Astrocyte (in vitro differentiated cells and primary cell): Measurements from ENCODE around the gene ADAM23. TPM values are rescaled to one million over a fixed set of nuclear protein-coding genes. Genes with fewer than 3 reads are reported as not detected.

ENCODE experiments used
- DNase-seq: peaks from one replicate; pipeline ENCODE4 v3.0.0-alpha.2; 2010; ENCODE audit warnings: low read depth
- FAIRE-seq: peaks from 2 replicates; lab custom pipeline; 2011; peaks lifted over from hg19 to GRCh38; lab: Jason Lieb, UNC
- H2AFZ ChIP-seq: 2 replicates; pipeline ENCODE4 v1.6.0; 2012; ENCODE audit warnings: low read depth, low read length, inconsistent platforms
- H3K27ac ChIP-seq: 2 replicates; pipeline ENCODE4 v1.5.1; 2011; ENCODE audit warnings: low read depth, low read length, inconsistent platforms
- H3K27me3 ChIP-seq: 2 replicates; pipeline ENCODE4 v1.6.0; 2011; ENCODE audit warnings: low read length, inconsistent platforms; ENCODE audit not compliant: insufficient read depth
- H3K36me3 ChIP-seq: 2 replicates; pipeline ENCODE4 v1.5.1; 2011; ENCODE audit warnings: low read length, inconsistent platforms; ENCODE audit not compliant: insufficient read depth
- H3K4me1 ChIP-seq: 2 replicates; pipeline ENCODE4 v1.5.1; 2011; ENCODE audit warnings: low read length, inconsistent platforms; ENCODE audit not compliant: insufficient read depth
- H3K4me2 ChIP-seq: 2 replicates; pipeline ENCODE4 v1.6.0; 2012; ENCODE audit warnings: low read length, inconsistent platforms
- H3K4me3 ChIP-seq: 2 replicates; pipeline ENCODE4 v1.5.1; 2011; ENCODE audit warnings: low read depth, mild to moderate bottlenecking, low read length, inconsistent platforms; ENCODE audit not compliant: insufficient read depth
- H3K79me2 ChIP-seq: 2 replicates; pipeline ENCODE4 v1.6.0; 2012; ENCODE audit warnings: mild to moderate bottlenecking, low read length, inconsistent platforms; ENCODE audit not compliant: insufficient read depth
- H3K9ac ChIP-seq: 2 replicates; pipeline ENCODE4 v1.6.0; 2012; ENCODE audit warnings: mild to moderate bottlenecking, low read length, inconsistent platforms
- H3K9me3 ChIP-seq: 2 replicates; pipeline ENCODE4 v1.5.1; 2012; ENCODE audit warnings: low read depth, mild to moderate bottlenecking, low read length, inconsistent platforms; ENCODE audit not compliant: insufficient read depth
- H4K20me1 ChIP-seq: 2 replicates; pipeline ENCODE4 v1.6.0; 2012; ENCODE audit warnings: low read length, inconsistent platforms; ENCODE audit not compliant: insufficient read depth
- H3K27ac Mint-ChIP-seq: one replicate; pipeline ENCODE4 v1.8.0; 2021; ENCODE audit warnings: mild to moderate bottlenecking, mixed read lengths; ENCODE audit not compliant: unreplicated experiment
- H3K27me3 Mint-ChIP-seq: one replicate; pipeline ENCODE4 v1.8.0; 2021; ENCODE audit warnings: low read depth, mixed read lengths; ENCODE audit not compliant: unreplicated experiment
- H3K36me3 Mint-ChIP-seq: one replicate; pipeline ENCODE4 v1.8.0; 2021; ENCODE audit warnings: low read depth, mixed read lengths; ENCODE audit not compliant: unreplicated experiment
- H3K4me1 Mint-ChIP-seq: one replicate; pipeline ENCODE4 v1.8.0; 2021; ENCODE audit warnings: low read depth, mixed read lengths; ENCODE audit not compliant: unreplicated experiment
- H3K4me3 Mint-ChIP-seq: one replicate; pipeline ENCODE4 v1.8.0; 2021; ENCODE audit warnings: mild to moderate bottlenecking, moderate library complexity, mixed read lengths; ENCODE audit not compliant: unreplicated experiment
- H3K9me3 Mint-ChIP-seq: one replicate; pipeline ENCODE4 v1.8.0; 2021; ENCODE audit warnings: mild to moderate bottlenecking, mixed read lengths; ENCODE audit not compliant: unreplicated experiment
- CTCF ChIP-seq: IDR thresholded peaks from 2 replicates; pipeline ENCODE4 v1.5.1; 2011; ENCODE audit warnings: low read depth, mild to moderate bottlenecking, inconsistent platforms, low read length, moderate library complexity; ENCODE audit not compliant: insufficient read depth
- EZH2 ChIP-seq: IDR thresholded peaks from 2 replicates; pipeline ENCODE4 v1.6.1; 2012; ENCODE audit warnings: mild to moderate bottlenecking, low read length, inconsistent platforms; ENCODE audit not compliant: insufficient read depth
- total RNA-seq: library from RNA; stranded (reverse); gene quantifications from 2 replicates; pipeline ENCODE4 v1.2.1, GENCODE V29; 2021

Gene ADAM23
- total RNA-seq, 1 donor from 2014 or later = 13.9 TPM

GRCh38 chr2:206518997-206519396, 75.7 kb downstream of the ADAM23 start:
- Mint-ChIP-seq H3K27ac (no peak overlapping the region), H3K9me3 (no peaks in the 10 kb centered on the region)
- FAIRE-seq = no peak

GRCh38 chr2:206520450-206520849, 77.1 kb downstream of the ADAM23 start:
- no peaks in the 10 kb centered on the region for H3K36me3 Mint-ChIP-seq
- Histone ChIP-seq H3K27me3 (no peaks in the 10 kb centered on the region), H3K9ac (no peak overlapping the region), H2AFZ (no peak overlapping the region), H3K4me3 (no peak overlapping the region), H3K79me2 (no peaks in the 10 kb centered on the region), H3K4me2 (no peak overlapping the region), H3K27ac (no peak overlapping the region), H4K20me1 (no peaks in the 10 kb centered on the region), H3K9me3 (no peaks in the 10 kb centered on the region), H3K36me3 (no peaks in the 10 kb centered on the region), H3K4me1 (no peaks in the 10 kb centered on the region)
- DNase-seq = no peak
- no peak for TF ChIP-seq EZH2
- TF ChIP-seq CTCF = no peak
- no peaks in the 10 kb centered on the region for H3K9me3 Mint-ChIP-seq
- H3K4me3 Mint-ChIP-seq = no peak overlapping the region
- H3K4me1 Mint-ChIP-seq = peaks cover 2% of the 10 kb centered on the region
- no peaks in the 10 kb centered on the region for H3K27me3 Mint-ChIP-seq
- H3K27ac Mint-ChIP-seq = no peak overlapping the region
- FAIRE-seq = no peak

More at GRCh38 chr2:206518997-206519396, 75.7 kb downstream of the ADAM23 start:
- Histone ChIP-seq H3K9me3 (no peaks in the 10 kb centered on the region), H3K36me3 (no peaks in the 10 kb centered on the region), H3K9ac (no peak overlapping the region), H3K27ac (no peak overlapping the region), H3K4me3 (no peak overlapping the region), H3K4me2 (no peak overlapping the region), H3K79me2 (no peaks in the 10 kb centered on the region), H4K20me1 (no peaks in the 10 kb centered on the region), H3K27me3 (no peaks in the 10 kb centered on the region), H3K4me1 (no peaks in the 10 kb centered on the region), H2AFZ (no peak overlapping the region)
- TF ChIP-seq EZH2 (no peak), CTCF (no peak)
- H3K4me3 Mint-ChIP-seq = no peak overlapping the region
- peaks cover 2% of the 10 kb centered on the region for H3K4me1 Mint-ChIP-seq
- no peaks in the 10 kb centered on the region for H3K36me3 Mint-ChIP-seq
- no peaks in the 10 kb centered on the region for H3K27me3 Mint-ChIP-seq
- DNase-seq = no peak

- DNase-seq = no peak
- Mint-ChIP-seq H3K36me3 (no peaks in the 10 kb centered on the region), H3K9me3 (no peaks in the 10 kb centered on the region), H3K4me1 (no peaks in the 10 kb centered on the region), H3K27me3 (no peaks in the 10 kb centered on the region), H3K4me3 (no peak overlapping the region), H3K27ac (no peak overlapping the region)
- no peak overlapping the region for H3K4me2 ChIP-seq
- H3K9me3 ChIP-seq = no peaks in the 10 kb centered on the region
- H2AFZ ChIP-seq = no peak overlapping the region
- no peaks in the 10 kb centered on the region for H3K27me3 ChIP-seq
- H3K27ac ChIP-seq = no peak overlapping the region
- H3K4me1 ChIP-seq = no peaks in the 10 kb centered on the region
- H3K9ac ChIP-seq = no peak overlapping the region
- no peak overlapping the region for H3K4me3 ChIP-seq
- FAIRE-seq = no peak
- no peaks in the 10 kb centered on the region for H4K20me1 ChIP-seq
- TF ChIP-seq EZH2 (no peak), CTCF (no peak)
- H3K36me3 ChIP-seq = no peaks in the 10 kb centered on the region
- H3K79me2 ChIP-seq = no peaks in the 10 kb centered on the region
Observed at GRCh38 chr2:206521115-206521514, 77.8 kb downstream of the ADAM23 start.
